Measurements from ENCODE around the gene CNOT4.

The CNOT4 gene

GRCh38 chr7:135410543-135410942 lies 99.4 kb downstream of the CNOT4 start:
- no peak overlapping the region for H3K27ac ChIP-seq (ENCODE audit: low read length)
- ATAC-seq (ENCODE audit: insufficient read depth, low read depth) = no peak
- no peaks in the 10 kb centered on the region for H3K27me3 ChIP-seq (ENCODE audit: insufficient read depth, low read length, poor library complexity)
- peaks cover 36% of the 10 kb centered on the region; the same call in 1 of the 2 replicates for H3K36me3 ChIP-seq (ENCODE audit: insufficient read depth, low read length)
- no peak overlapping the region for H3K4me3 ChIP-seq (ENCODE audit: low read depth in 1 of 2, low read length in 2 of 2)
- H3K79me2 ChIP-seq (ENCODE audit: insufficient read depth, low read length) = no peaks in the 10 kb centered on the region
- H3K4me2 ChIP-seq (ENCODE audit: insufficient read depth, low read length) = no peak overlapping the region
- DNase-seq = no peak
- H3K9me3 ChIP-seq (ENCODE audit: insufficient read depth, low read length, severe bottlenecking) = no peaks in the 10 kb centered on the region
- no peak for TF ChIP-seq CTCF (IDR thresholded peaks at IDR 0.05; ENCODE audit: borderline replicate concordance, extremely low read depth, low read length, poor library complexity, severe bottlenecking)
- TF ChIP-seq EZH2 (IDR thresholded peaks at IDR 0.05; ENCODE audit: borderline replicate concordance, low read depth, low read length, severe bottlenecking) = no peak
- no peaks in the 10 kb centered on the region; the same call in 1 of the 2 replicates for H4K20me1 ChIP-seq (ENCODE audit: insufficient read depth, low read length)
- H3K4me1 ChIP-seq (ENCODE audit: insufficient read depth, low read length) = no peaks in the 10 kb centered on the region
- no peak overlapping the region for H3K9ac ChIP-seq (ENCODE audit: low read depth, low read length)
- no peak overlapping the region for H2AFZ ChIP-seq (ENCODE audit: low read depth, low read length)

- H3K36me3 ChIP-seq (ENCODE audit: insufficient read depth, low read length) = peaks cover 35% of the 10 kb centered on the region; the same call in 1 of the 2 replicates
- H3K4me2 ChIP-seq (ENCODE audit: insufficient read depth, low read length) = no peak overlapping the region
- no peaks in the 10 kb centered on the region for H3K9me3 ChIP-seq (ENCODE audit: insufficient read depth, low read length, severe bottlenecking)
- no peak overlapping the region for H2AFZ ChIP-seq (ENCODE audit: low read depth, low read length)
- no peak for DNase-seq
- no peaks in the 10 kb centered on the region; the same call in 1 of the 2 replicates for H4K20me1 ChIP-seq (ENCODE audit: insufficient read depth, low read length)
- no peaks in the 10 kb centered on the region for H3K27me3 ChIP-seq (ENCODE audit: insufficient read depth, low read length, poor library complexity)
- TF ChIP-seq CTCF (IDR thresholded peaks at IDR 0.05; ENCODE audit: borderline replicate concordance, extremely low read depth, low read length, poor library complexity, severe bottlenecking) (no peak), EZH2 (IDR thresholded peaks at IDR 0.05; ENCODE audit: borderline replicate concordance, low read depth, low read length, severe bottlenecking) (no peak)
- H3K79me2 ChIP-seq (ENCODE audit: insufficient read depth, low read length) = no peaks in the 10 kb centered on the region
- ATAC-seq (ENCODE audit: insufficient read depth, low read depth) = no peak
- H3K27ac ChIP-seq (ENCODE audit: low read length) = no peak overlapping the region
- H3K9ac ChIP-seq (ENCODE audit: low read depth, low read length) = no peak overlapping the region
- H3K4me3 ChIP-seq (ENCODE audit: low read depth in 1 of 2, low read length in 2 of 2) = no peak overlapping the region
- H3K4me1 ChIP-seq (ENCODE audit: insufficient read depth, low read length) = no peaks in the 10 kb centered on the region
Observed at GRCh38 chr7:135409845-135410542, 99.9 kb downstream of the CNOT4 start.

- ATAC-seq (ENCODE audit: insufficient read depth, low read depth) (no peak), DNase-seq (no peak)
- Histone ChIP-seq H3K27me3 (ENCODE audit: insufficient read depth, low read length, poor library complexity) (no peaks in the 10 kb centered on the region), H3K9me3 (ENCODE audit: insufficient read depth, low read length, severe bottlenecking) (no peaks in the 10 kb centered on the region), H3K9ac (ENCODE audit: low read depth, low read length) (no peak overlapping the region), H3K79me2 (ENCODE audit: insufficient read depth, low read length) (no peaks in the 10 kb centered on the region), H3K4me2 (ENCODE audit: insufficient read depth, low read length) (no peak overlapping the region), H3K4me1 (ENCODE audit: insufficient read depth, low read length) (no peaks in the 10 kb centered on the region), H3K27ac (ENCODE audit: low read length) (no peak overlapping the region), H2AFZ (ENCODE audit: low read depth, low read length) (no peak overlapping the region), H3K36me3 (ENCODE audit: insufficient read depth, low read length) (peaks cover 29% of the 10 kb centered on the region; the same call in 1 of the 2 replicates), H4K20me1 (ENCODE audit: insufficient read depth, low read length) (no peaks in the 10 kb centered on the region), H3K4me3 (ENCODE audit: low read depth in 1 of 2, low read length in 2 of 2) (no peak overlapping the region)
- TF ChIP-seq CTCF (IDR thresholded peaks at IDR 0.05; ENCODE audit: borderline replicate concordance, extremely low read depth, low read length, poor library complexity, severe bottlenecking) (no peak), EZH2 (IDR thresholded peaks at IDR 0.05; ENCODE audit: borderline replicate concordance, low read depth, low read length, severe bottlenecking) (no peak)
Observed at GRCh38 chr7:135407884-135408283, 102.0 kb downstream of the CNOT4 start.

Data from DND-41 (cell line).